ENCODE results near the gene CERT1.

The CERT1 gene

GRCh38 chr5:75364571-75365280 is 146.7 kb downstream of the CERT1 start:
- H3K9ac ChIP-seq = no peak overlapping the region
- no peak for TF ChIP-seq CTCF (conservative IDR thresholded peaks at IDR 0.05; ENCODE audit: low read depth, low read length)
- no peak overlapping the region for H3K4me3 ChIP-seq (IDR thresholded peaks at IDR 0.05; ENCODE audit: insufficient read depth, low read depth, low read length)
- H3K27ac ChIP-seq = no peak overlapping the region; the same call in 1 of the 2 replicates
- H3K79me2 ChIP-seq (ENCODE audit: insufficient read depth, low read depth) = no peaks in the 10 kb centered on the region
- no peak overlapping the region for H2AFZ ChIP-seq (ENCODE audit: low read depth)
- H3K36me3 ChIP-seq (ENCODE audit: insufficient read depth) = peaks cover 5% of the 10 kb centered on the region; the same call in 1 of the 2 replicates
- no peaks in the 10 kb centered on the region for H4K20me1 ChIP-seq (ENCODE audit: insufficient read depth)
- peaks cover 25% of the 10 kb centered on the region for H3K4me1 ChIP-seq (ENCODE audit: low read depth, poor library complexity, severe bottlenecking)
- no peaks in the 10 kb centered on the region for H3K27me3 ChIP-seq (ENCODE audit: insufficient read depth, low read depth)
- H3K4me2 ChIP-seq = no peak overlapping the region

GRCh38 chr5:75363726-75364495 is 147.5 kb downstream of the CERT1 start:
- H3K4me2 ChIP-seq = no peak overlapping the region
- no peak overlapping the region for H3K9ac ChIP-seq
- H3K27me3 ChIP-seq (ENCODE audit: insufficient read depth, low read depth) = no peaks in the 10 kb centered on the region
- no peaks in the 10 kb centered on the region for H3K79me2 ChIP-seq (ENCODE audit: insufficient read depth, low read depth)
- no peak for TF ChIP-seq CTCF (conservative IDR thresholded peaks at IDR 0.05; ENCODE audit: low read depth, low read length)
- H2AFZ ChIP-seq (ENCODE audit: low read depth) = no peak overlapping the region
- no peak overlapping the region for H3K4me3 ChIP-seq (IDR thresholded peaks at IDR 0.05; ENCODE audit: insufficient read depth, low read depth, low read length)
- peaks cover 6% of the 10 kb centered on the region; the same call in 1 of the 2 replicates for H3K36me3 ChIP-seq (ENCODE audit: insufficient read depth)
- H3K27ac ChIP-seq = no peak overlapping the region
- no peaks in the 10 kb centered on the region for H4K20me1 ChIP-seq (ENCODE audit: insufficient read depth)
- peaks cover 25% of the 10 kb centered on the region for H3K4me1 ChIP-seq (ENCODE audit: low read depth, poor library complexity, severe bottlenecking)

GRCh38 chr5:75363111-75363510 is 148.3 kb downstream of the CERT1 start:
- TF ChIP-seq CTCF (conservative IDR thresholded peaks at IDR 0.05; ENCODE audit: low read depth, low read length) = no peak
- Histone ChIP-seq H3K4me3 (IDR thresholded peaks at IDR 0.05; ENCODE audit: insufficient read depth, low read depth, low read length) (no peak overlapping the region), H3K4me1 (ENCODE audit: low read depth, poor library complexity, severe bottlenecking) (peaks cover 24% of the 10 kb centered on the region), H3K27ac (no peak overlapping the region), H4K20me1 (ENCODE audit: insufficient read depth) (no peaks in the 10 kb centered on the region), H2AFZ (ENCODE audit: low read depth) (no peak overlapping the region), H3K4me2 (no peak overlapping the region), H3K36me3 (ENCODE audit: insufficient read depth) (peaks cover 11% of the 10 kb centered on the region; the same call in 1 of the 2 replicates), H3K79me2 (ENCODE audit: insufficient read depth, low read depth) (no peaks in the 10 kb centered on the region), H3K9ac (no peak overlapping the region), H3K27me3 (ENCODE audit: insufficient read depth, low read depth) (no peaks in the 10 kb centered on the region)

- no peak overlapping the region for H3K9ac ChIP-seq
- H3K27me3 ChIP-seq (ENCODE audit: insufficient read depth, low read depth) = no peaks in the 10 kb centered on the region
- H4K20me1 ChIP-seq (ENCODE audit: insufficient read depth) = no peaks in the 10 kb centered on the region
- no peak overlapping the region for H3K27ac ChIP-seq
- no peak overlapping the region for H3K4me3 ChIP-seq (IDR thresholded peaks at IDR 0.05; ENCODE audit: insufficient read depth, low read depth, low read length)
- no peak for TF ChIP-seq CTCF (conservative IDR thresholded peaks at IDR 0.05; ENCODE audit: low read depth, low read length)
- H3K4me1 ChIP-seq (ENCODE audit: low read depth, poor library complexity, severe bottlenecking) = peaks cover 18% of the 10 kb centered on the region
- H3K79me2 ChIP-seq (ENCODE audit: insufficient read depth, low read depth) = no peaks in the 10 kb centered on the region
- H3K4me2 ChIP-seq = no peak overlapping the region
- no peak overlapping the region for H2AFZ ChIP-seq (ENCODE audit: low read depth)
- H3K36me3 ChIP-seq (ENCODE audit: insufficient read depth) = peaks cover 11% of the 10 kb centered on the region; the same call in 1 of the 2 replicates
Measured at GRCh38 chr5:75362474-75362975, 148.9 kb downstream of the CERT1 start.

Data from KMS-11 (cell line).